T-helper 2 cell treated with Interferon-gamma antibody and Interleukin-4, amounts not matched to agents 5 μg/mL and 100 μg/mL, for 36 hours (primary cell): ENCODE data around the gene TACC2.

ENCODE experiments used
- DNase-seq: peaks from one replicate; pipeline ENCODE4 v3.0.0; 2021; ENCODE audit warnings: low spot score
- H3K27ac Mint-ChIP-seq: one replicate; pipeline ENCODE4 v1.8.0; 2021; ENCODE audit warnings: mild to moderate bottlenecking, mixed read lengths
- H3K27me3 Mint-ChIP-seq: one replicate; pipeline ENCODE4 v1.8.0; 2021; ENCODE audit warnings: low read depth, mixed read lengths
- H3K36me3 Mint-ChIP-seq: one replicate; pipeline ENCODE4 v1.8.0; 2021; ENCODE audit warnings: low read depth, mixed read lengths
- H3K4me1 Mint-ChIP-seq: one replicate; pipeline ENCODE4 v1.8.0; 2021; ENCODE audit warnings: low read depth, mixed read lengths
- H3K4me3 Mint-ChIP-seq: one replicate; pipeline ENCODE4 v1.8.0; 2022; ENCODE audit warnings: mild to moderate bottlenecking, moderate library complexity, mixed read lengths
- H3K9me3 Mint-ChIP-seq: one replicate; pipeline ENCODE4 v1.8.0; 2021; ENCODE audit warnings: mixed read lengths

Gene TACC2

DNA sequence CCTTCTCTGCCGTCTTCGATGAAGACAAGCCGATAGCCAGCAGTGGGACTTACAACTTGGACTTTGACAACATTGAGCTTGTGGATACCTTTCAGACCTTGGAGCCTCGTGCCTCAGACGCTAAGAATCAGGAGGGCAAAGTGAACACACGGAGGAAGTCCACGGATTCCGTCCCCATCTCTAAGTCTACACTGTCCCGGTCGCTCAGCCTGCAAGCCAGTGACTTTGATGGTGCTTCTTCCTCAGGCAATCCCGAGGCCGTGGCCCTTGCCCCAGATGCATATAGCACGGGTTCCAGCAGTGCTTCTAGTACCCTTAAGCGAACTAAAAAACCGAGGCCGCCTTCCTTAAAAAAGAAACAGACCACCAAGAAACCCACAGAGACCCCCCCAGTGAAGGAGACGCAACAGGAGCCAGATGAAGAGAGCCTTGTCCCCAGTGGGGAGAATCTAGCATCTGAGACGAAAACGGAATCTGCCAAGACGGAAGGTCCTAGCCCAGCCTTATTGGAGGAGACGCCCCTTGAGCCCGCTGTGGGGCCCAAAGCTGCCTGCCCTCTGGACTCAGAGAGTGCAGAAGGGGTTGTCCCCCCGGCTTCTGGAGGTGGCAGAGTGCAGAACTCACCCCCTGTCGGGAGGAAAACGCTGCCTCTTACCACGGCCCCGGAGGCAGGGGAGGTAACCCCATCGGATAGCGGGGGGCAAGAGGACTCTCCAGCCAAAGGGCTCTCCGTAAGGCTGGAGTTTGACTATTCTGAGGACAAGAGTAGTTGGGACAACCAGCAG lies 221.7 kb downstream of the TACC2 start:
- Mint-ChIP-seq H3K27ac (no peak overlapping the region), H3K36me3 (no peaks in the 10 kb centered on the region), H3K27me3 (no peaks in the 10 kb centered on the region), H3K9me3 (no peaks in the 10 kb centered on the region), H3K4me1 (no peaks in the 10 kb centered on the region), H3K4me3 (no peak overlapping the region)
- no peak for DNase-seq

DNA sequence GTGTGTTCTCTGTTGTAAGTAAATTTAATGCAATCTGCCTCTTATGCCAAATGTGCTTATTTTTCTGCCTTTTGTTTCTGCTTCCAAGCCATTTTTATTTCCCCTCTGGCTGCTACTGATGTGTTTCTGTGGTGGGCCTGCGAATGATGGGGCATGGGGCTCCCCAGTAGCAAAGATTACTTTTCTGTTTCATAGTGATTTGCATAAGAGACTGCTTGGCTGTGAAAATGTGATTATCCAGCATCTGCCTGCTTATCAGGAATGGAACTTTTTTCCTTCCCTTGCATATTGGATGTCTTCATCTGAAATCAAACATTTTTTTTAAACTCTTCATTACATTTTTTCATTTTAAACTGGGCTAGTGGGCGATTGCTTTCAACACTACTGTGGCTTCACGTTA lies 224.4 kb downstream of the TACC2 start:
- no peak overlapping the region for H3K27ac Mint-ChIP-seq
- no peaks in the 10 kb centered on the region for H3K4me1 Mint-ChIP-seq
- DNase-seq = no peak
- no peaks in the 10 kb centered on the region for H3K36me3 Mint-ChIP-seq
- no peaks in the 10 kb centered on the region for H3K27me3 Mint-ChIP-seq
- no peak overlapping the region for H3K4me3 Mint-ChIP-seq
- no peaks in the 10 kb centered on the region for H3K9me3 Mint-ChIP-seq

DNA sequence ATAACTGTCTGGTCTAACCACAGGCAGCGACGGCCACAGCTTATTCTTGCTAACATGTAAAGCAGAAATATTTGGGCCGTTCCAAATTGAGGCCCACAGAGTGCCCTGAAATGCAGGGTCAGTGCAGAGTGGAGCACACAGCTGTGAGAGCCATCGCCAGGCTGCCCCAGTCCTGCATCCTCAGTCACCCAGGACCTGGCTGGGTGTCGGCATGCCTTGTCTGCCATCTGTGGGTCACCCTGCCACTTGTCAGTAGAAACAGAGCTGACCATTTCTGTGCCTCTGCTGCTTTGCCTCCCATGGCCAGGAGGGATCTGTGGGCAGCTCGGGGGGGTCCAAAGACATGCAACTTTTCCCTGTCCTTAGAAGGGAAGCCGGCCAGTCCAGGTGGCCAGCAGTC lies 224.8 kb downstream of the TACC2 start:
- no peaks in the 10 kb centered on the region for H3K9me3 Mint-ChIP-seq
- no peak for DNase-seq
- no peaks in the 10 kb centered on the region for H3K36me3 Mint-ChIP-seq
- H3K27me3 Mint-ChIP-seq = no peaks in the 10 kb centered on the region
- H3K27ac Mint-ChIP-seq = no peak overlapping the region
- no peak overlapping the region for H3K4me3 Mint-ChIP-seq
- no peaks in the 10 kb centered on the region for H3K4me1 Mint-ChIP-seq

DNA sequence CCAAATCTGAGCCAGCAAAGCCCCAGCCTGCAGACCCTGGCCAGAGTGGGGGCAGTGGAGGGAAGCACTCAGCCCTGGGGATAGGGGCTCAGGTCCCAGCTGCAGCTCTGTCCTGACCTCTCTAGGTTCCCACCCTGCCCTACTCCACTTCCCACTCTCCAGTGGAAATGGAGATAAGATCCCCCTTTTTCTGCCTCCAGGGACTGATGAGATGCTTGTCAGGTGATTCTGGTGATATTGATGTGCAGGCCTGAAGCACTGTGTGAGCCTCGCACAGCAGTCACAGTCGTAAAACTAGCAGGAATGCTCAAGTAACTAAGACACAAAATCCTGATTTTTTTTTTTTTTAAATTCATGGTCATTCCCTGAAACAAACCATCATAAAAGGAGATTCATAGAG lies 227.1 kb downstream of the TACC2 start:
- Mint-ChIP-seq H3K27me3 (no peaks in the 10 kb centered on the region), H3K36me3 (no peaks in the 10 kb centered on the region), H3K9me3 (no peaks in the 10 kb centered on the region), H3K27ac (no peak overlapping the region), H3K4me1 (no peaks in the 10 kb centered on the region), H3K4me3 (no peak overlapping the region)
- DNase-seq = no peak

DNA sequence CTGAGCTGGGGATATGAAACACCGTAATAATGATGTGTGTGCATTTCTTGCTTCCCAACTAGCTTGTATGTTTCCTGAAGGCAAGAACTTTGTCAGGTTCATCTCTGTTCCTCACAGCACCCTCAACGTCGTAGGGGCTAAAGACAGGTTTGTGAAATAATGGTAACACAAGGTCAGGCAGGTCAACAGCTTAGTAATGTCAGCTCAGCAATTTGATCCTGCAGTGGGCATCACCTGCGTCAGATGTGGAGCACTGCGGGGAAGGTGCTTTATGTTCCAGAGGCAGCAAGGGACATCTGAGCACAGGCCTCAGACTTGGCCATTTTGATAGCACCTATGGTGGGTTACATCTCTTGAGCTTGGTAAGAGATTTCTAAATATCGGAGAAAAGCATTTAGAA lies 230.4 kb downstream of the TACC2 start:
- peaks cover 2% of the 10 kb centered on the region for H3K27me3 Mint-ChIP-seq
- no peak overlapping the region for H3K4me3 Mint-ChIP-seq
- no peak overlapping the region for H3K27ac Mint-ChIP-seq
- H3K36me3 Mint-ChIP-seq = no peaks in the 10 kb centered on the region
- no peaks in the 10 kb centered on the region for H3K4me1 Mint-ChIP-seq
- no peak for DNase-seq
- no peaks in the 10 kb centered on the region for H3K9me3 Mint-ChIP-seq

GRCh38 chr10:122220736-122221135 lies 231.8 kb downstream of the TACC2 start:
- no peak overlapping the region for H3K4me3 Mint-ChIP-seq
- H3K9me3 Mint-ChIP-seq = no peaks in the 10 kb centered on the region
- H3K4me1 Mint-ChIP-seq = no peaks in the 10 kb centered on the region
- H3K27ac Mint-ChIP-seq = no peak overlapping the region
- DNase-seq = no peak
- peaks cover 2% of the 10 kb centered on the region for H3K27me3 Mint-ChIP-seq
- no peaks in the 10 kb centered on the region for H3K36me3 Mint-ChIP-seq

- H3K36me3 Mint-ChIP-seq = no peaks in the 10 kb centered on the region
- H3K27me3 Mint-ChIP-seq = peaks cover 2% of the 10 kb centered on the region
- no peaks in the 10 kb centered on the region for H3K4me1 Mint-ChIP-seq
- H3K4me3 Mint-ChIP-seq = no peak overlapping the region
- no peak overlapping the region for H3K27ac Mint-ChIP-seq
- no peak for DNase-seq
- H3K9me3 Mint-ChIP-seq = no peaks in the 10 kb centered on the region
Measured at GRCh38 chr10:122221958-122222357, 233.0 kb downstream of the TACC2 start.

DNA sequence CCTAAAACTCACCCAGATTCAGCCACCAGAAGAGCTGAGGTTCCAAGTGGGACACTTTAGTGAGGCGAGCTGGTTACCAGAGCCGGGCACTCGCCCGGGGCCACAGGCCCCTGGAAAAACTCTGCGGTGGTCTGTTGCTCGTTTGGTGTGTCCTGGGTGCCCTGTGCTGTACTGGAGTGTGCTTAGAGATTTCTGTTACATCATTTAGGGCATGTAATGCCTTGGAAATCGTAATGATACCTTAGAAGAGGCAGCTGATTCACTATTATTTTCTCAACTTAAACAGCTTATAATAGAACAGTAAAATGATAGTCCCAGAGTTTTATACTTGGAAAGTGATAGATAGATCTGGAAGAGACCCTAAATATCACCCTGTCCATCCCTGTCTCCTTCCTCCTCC lies 233.7 kb downstream of the TACC2 start:
- Mint-ChIP-seq H3K4me3 (no peak overlapping the region), H3K9me3 (no peaks in the 10 kb centered on the region), H3K36me3 (no peaks in the 10 kb centered on the region), H3K4me1 (no peaks in the 10 kb centered on the region), H3K27me3 (peaks cover 2% of the 10 kb centered on the region), H3K27ac (no peak overlapping the region)
- DNase-seq = no peak

DNA sequence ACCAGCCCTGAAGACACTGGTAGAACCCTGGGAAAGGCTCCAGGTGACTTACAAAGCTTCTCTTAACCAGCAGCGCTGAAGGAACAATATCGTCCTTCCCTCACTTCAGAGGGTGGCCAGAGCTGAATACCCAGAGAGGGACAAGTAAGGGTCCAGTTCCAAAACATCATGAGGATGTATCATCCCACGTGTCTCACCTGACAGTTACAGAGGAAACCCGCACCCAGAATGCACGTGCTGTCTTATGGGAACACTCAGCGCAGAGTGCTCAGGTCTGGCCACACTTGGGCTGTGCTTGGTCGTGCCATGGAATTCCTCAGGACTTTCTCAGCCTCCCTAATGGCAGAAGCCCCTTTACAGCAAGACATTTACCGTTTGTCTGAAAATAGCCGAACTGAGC lies 235.2 kb downstream of the TACC2 start:
- H3K27ac Mint-ChIP-seq = no peak overlapping the region
- no peaks in the 10 kb centered on the region for H3K9me3 Mint-ChIP-seq
- H3K4me3 Mint-ChIP-seq = no peak overlapping the region
- no peaks in the 10 kb centered on the region for H3K36me3 Mint-ChIP-seq
- H3K4me1 Mint-ChIP-seq = no peaks in the 10 kb centered on the region
- peaks cover 2% of the 10 kb centered on the region for H3K27me3 Mint-ChIP-seq
- no peak for DNase-seq

DNA sequence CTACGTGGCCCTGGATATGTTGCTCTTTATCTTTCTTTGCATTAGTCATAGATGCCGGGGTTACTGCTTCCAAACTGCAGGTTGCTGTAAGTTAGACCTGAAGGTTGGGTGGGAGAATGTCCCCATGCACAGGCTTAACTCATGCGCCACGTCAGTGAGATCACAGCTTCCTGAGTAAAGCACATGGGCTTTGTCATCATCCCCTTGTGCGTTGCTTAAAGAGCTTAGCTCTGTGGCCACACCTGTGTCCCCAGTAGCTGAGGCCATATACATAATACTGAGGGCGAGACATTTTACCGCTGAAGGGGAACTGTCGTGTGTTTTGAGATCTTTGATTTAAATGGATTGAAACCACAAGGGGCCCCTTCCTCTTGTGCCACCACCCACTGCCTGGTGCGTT lies 236.4 kb downstream of the TACC2 start:
- no peak for DNase-seq
- Mint-ChIP-seq H3K9me3 (no peaks in the 10 kb centered on the region), H3K36me3 (no peaks in the 10 kb centered on the region), H3K4me3 (no peak overlapping the region), H3K27ac (no peak overlapping the region), H3K27me3 (peaks cover 2% of the 10 kb centered on the region), H3K4me1 (no peaks in the 10 kb centered on the region)

DNA sequence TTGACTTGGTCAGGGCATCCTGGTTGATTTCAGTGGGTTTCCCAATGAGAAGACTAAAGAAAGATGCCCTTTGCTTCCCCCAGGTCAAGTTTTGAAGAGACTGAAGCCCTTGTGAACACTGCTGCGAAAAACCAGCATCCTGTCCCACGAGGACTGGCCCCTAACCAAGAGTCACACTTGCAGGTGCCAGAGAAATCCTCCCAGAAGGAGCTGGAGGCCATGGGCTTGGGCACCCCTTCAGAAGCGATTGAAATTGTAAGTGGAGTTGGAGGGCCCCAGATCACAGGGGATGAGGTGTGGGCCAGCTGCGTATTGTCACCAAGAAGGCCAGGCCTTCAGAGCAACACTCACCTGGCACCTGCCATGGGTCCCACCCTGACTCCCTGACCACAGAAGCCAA lies 238.8 kb downstream of the TACC2 start:
- Mint-ChIP-seq H3K4me3 (no peak overlapping the region), H3K4me1 (no peaks in the 10 kb centered on the region), H3K36me3 (no peaks in the 10 kb centered on the region), H3K27me3 (no peaks in the 10 kb centered on the region), H3K9me3 (no peaks in the 10 kb centered on the region), H3K27ac (no peak overlapping the region)
- no peak for DNase-seq

GRCh38 chr10:122229666-122230065 lies 240.7 kb downstream of the TACC2 start:
- Mint-ChIP-seq H3K36me3 (no peaks in the 10 kb centered on the region), H3K27me3 (no peaks in the 10 kb centered on the region), H3K4me3 (no peak overlapping the region), H3K9me3 (no peaks in the 10 kb centered on the region), H3K27ac (no peak overlapping the region), H3K4me1 (no peaks in the 10 kb centered on the region)
- no peak for DNase-seq

- no peaks in the 10 kb centered on the region for H3K27me3 Mint-ChIP-seq
- H3K27ac Mint-ChIP-seq = no peak overlapping the region
- no peaks in the 10 kb centered on the region for H3K36me3 Mint-ChIP-seq
- H3K9me3 Mint-ChIP-seq = no peaks in the 10 kb centered on the region
- no peak for DNase-seq
- no peaks in the 10 kb centered on the region for H3K4me1 Mint-ChIP-seq
- no peak overlapping the region for H3K4me3 Mint-ChIP-seq
Measured at GRCh38 chr10:122230222-122230621, 241.3 kb downstream of the TACC2 start.

GRCh38 chr10:122232769-122233168 lies 243.8 kb downstream of the TACC2 start:
- H3K9me3 Mint-ChIP-seq = no peaks in the 10 kb centered on the region
- no peaks in the 10 kb centered on the region for H3K27me3 Mint-ChIP-seq
- DNase-seq = no peak
- H3K4me3 Mint-ChIP-seq = no peak overlapping the region
- H3K4me1 Mint-ChIP-seq = no peaks in the 10 kb centered on the region
- no peaks in the 10 kb centered on the region for H3K36me3 Mint-ChIP-seq
- H3K27ac Mint-ChIP-seq = no peak overlapping the region

- Mint-ChIP-seq H3K27me3 (no peaks in the 10 kb centered on the region), H3K36me3 (no peaks in the 10 kb centered on the region), H3K9me3 (no peaks in the 10 kb centered on the region), H3K27ac (no peak overlapping the region), H3K4me1 (no peaks in the 10 kb centered on the region), H3K4me3 (no peak overlapping the region)
- DNase-seq = no peak
Measured at GRCh38 chr10:122233857-122234348, 244.9 kb downstream of the TACC2 start.
